Gastroesophageal sphincter (tissue), 3 donors: Measurements from ENCODE around the gene PTPRJ.

Experiments used
- CTCF ChIP-seq, 4 experiments: fragments of 200-600 bp in 2 of 4; fragments of 450-650 bp in 2 of 4; sonication (generic) in 1 of 4; IDR thresholded peaks; one replicate each; pipeline ENCODE4 v1.5.1; 2017 to 2019; ENCODE audit warnings: antibody characterized with exemption in 4 of 4, mild to moderate bottlenecking in 2 of 4, moderate library complexity in 2 of 4
- EP300 ChIP-seq: sonication (generic); formaldehyde crosslinking; IDR thresholded peaks from one replicate; pipeline ENCODE4 v1.6.1; 2017; ENCODE audit warnings: antibody characterized with exemption, mild to moderate bottlenecking
- POLR2A ChIP-seq, 2 donors: fragments of 450-650 bp; IDR thresholded peaks; one replicate each; pipeline ENCODE4 v1.6.1; 2017; ENCODE audit warnings: antibody characterized with exemption in 2 of 2, mild to moderate bottlenecking in 2 of 2, moderate library complexity in 1 of 2
- POLR2AphosphoS5 ChIP-seq: sonication (generic); formaldehyde crosslinking; IDR thresholded peaks from one replicate; pipeline ENCODE4 v1.6.1; 2017; ENCODE audit warnings: antibody characterized with exemption

DNA sequence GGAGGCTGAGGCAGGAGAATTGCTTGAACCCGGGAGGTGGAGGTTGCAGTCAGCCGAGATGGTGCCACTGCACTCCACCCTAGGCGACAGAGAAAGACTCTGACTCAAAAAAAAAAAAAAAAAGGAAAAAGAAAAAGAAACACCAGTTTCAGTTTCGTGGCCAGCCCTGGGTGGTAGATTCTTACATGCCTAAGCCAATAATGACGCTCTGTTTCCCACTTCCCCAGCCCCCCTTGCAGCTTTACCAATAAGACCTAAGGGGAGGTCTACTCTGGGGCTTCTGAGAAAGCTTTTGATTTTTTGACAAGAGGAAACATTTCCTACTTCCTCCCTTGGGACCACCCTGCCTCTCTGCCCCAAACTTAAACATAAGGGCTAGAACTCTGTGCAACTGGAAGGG is 30.0 kb upstream of the PTPRJ start:
- TF ChIP-seq POLR2A (IDR thresholded peaks at IDR 0.05) (no peak), CTCF (IDR thresholded peaks at IDR 0.05) (no peak), EP300 (no peak), POLR2AphosphoS5 (no peak)
